Measurements from ENCODE around the gene BBS9.

DNA sequence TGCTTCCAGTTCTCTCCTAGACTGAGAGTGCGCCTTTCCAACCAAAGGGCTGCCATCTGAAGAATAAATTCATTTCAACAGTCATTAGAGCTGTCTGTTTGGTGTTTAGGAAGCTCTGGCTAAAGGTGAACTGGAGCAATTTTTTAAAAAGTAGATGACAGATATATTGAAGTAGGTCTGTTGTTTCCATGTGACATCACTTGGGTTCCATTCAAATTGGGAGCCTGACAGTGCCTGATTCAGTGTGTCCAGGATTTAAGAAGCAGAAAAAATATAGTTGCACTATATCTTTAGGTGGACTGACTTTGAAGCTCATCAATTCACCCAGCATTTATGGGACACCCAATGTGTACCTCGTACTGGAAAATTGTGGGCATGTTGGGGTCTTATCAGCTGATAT is 367.7 kb downstream of the BBS9 start:
- TF ChIP-seq, protein P1, sequence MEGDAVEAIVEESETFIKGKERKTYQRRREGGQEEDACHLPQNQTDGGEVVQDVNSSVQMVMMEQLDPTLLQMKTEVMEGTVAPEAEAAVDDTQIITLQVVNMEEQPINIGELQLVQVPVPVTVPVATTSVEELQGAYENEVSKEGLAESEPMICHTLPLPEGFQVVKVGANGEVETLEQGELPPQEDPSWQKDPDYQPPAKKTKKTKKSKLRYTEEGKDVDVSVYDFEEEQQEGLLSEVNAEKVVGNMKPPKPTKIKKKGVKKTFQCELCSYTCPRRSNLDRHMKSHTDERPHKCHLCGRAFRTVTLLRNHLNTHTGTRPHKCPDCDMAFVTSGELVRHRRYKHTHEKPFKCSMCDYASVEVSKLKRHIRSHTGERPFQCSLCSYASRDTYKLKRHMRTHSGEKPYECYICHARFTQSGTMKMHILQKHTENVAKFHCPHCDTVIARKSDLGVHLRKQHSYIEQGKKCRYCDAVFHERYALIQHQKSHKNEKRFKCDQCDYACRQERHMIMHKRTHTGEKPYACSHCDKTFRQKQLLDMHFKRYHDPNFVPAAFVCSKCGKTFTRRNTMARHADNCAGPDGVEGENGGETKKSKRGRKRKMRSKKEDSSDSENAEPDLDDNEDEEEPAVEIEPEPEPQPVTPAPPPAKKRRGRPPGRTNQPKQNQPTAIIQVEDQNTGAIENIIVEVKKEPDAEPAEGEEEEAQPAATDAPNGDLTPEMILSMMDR (IDR thresholded peaks at IDR 0.05; ENCODE audit: low read depth, low read length), result no peak
- no peak for TF ChIP-seq EZH2phosphoT487 (IDR thresholded peaks at IDR 0.05; ENCODE audit: low read depth)

All from OCI-LY3 (cell line).